Endothelial cell of umbilical vein (primary cell): ENCODE data around the gene TRIM37.

Experiments
- CTCF ChIP-seq, 2 donors: IDR thresholded peaks; 1 replicate in 1 of 2; 2 replicates in 1 of 2; pipeline ENCODE4 v1.5.1; 2011; ENCODE audit warnings: low read length in 2 of 2, mild to moderate bottlenecking in 2 of 2, moderate library complexity in 2 of 2, control low read depth in 1 of 2, inconsistent platforms in 1 of 2, low read depth in 1 of 2; ENCODE audit not compliant: insufficient read depth in 1 of 2; ENCODE audit errors: extremely low read depth in 1 of 2
- EZH2 ChIP-seq: IDR thresholded peaks from 2 replicates; pipeline ENCODE4 v1.6.1; 2012; ENCODE audit warnings: borderline replicate concordance, low read depth, mild to moderate bottlenecking, moderate library complexity, low read length, inconsistent platforms; ENCODE audit not compliant: severe bottlenecking
- JUN ChIP-seq: IDR thresholded peaks from 2 replicates; pipeline ENCODE4 v1.6.1; 2011; ENCODE audit warnings: borderline replicate concordance, low read depth; ENCODE audit not compliant: insufficient read length, insufficient read depth
- MAX ChIP-seq: IDR thresholded peaks from 2 replicates; pipeline ENCODE4 v1.6.1; 2011; ENCODE audit not compliant: insufficient read depth, insufficient read length
- MYC ChIP-seq: IDR thresholded peaks from one replicate; pipeline ENCODE4 v1.6.1; 2011; ENCODE audit warnings: mild to moderate bottlenecking, low read depth, low read length
- POLR2A ChIP-seq: IDR thresholded peaks from 2 replicates; pipeline ENCODE4 v1.6.1; 2012; ENCODE audit warnings: low read depth, mild to moderate bottlenecking, control low read depth, low read length
- POLR2AphosphoS5 ChIP-seq: IDR thresholded peaks from 2 replicates; pipeline ENCODE4 v1.6.1; 2012; ENCODE audit warnings: low read depth, mild to moderate bottlenecking, control low read depth, low read length, moderate library complexity; ENCODE audit not compliant: insufficient read depth

GRCh38 chr17:59151006-59151405 is 44.3 kb upstream of the TRIM37 start:
- TF ChIP-seq CTCF (IDR thresholded peaks at IDR 0.05; ENCODE audit: extremely low read depth in 1 of 2, insufficient read depth in 1 of 2, low read depth in 1 of 2, low read length in 2 of 2) (no peak), EZH2 (no peak), POLR2A (no peak), JUN (no peak), MAX (no peak), MYC (no peak), POLR2AphosphoS5 (no peak)
